Measurements from ENCODE around the gene ERG28.

Gene ERG28

GRCh38 chr14:75660238-75660629 is 442 bp downstream of the ERG28 start:
- Histone ChIP-seq H3K36me3 (ENCODE audit: control insufficient read depth, insufficient read depth, low read length) (peaks cover 40% of the 10 kb centered on the region), H3K9me3 (ENCODE audit: control insufficient read depth, low read length) (no peaks in the 10 kb centered on the region), H3K4me1 (ENCODE audit: control insufficient read depth, insufficient read depth, low read length, poor library complexity, severe bottlenecking) (peaks cover 6% of the 10 kb centered on the region), H3K27ac (ENCODE audit: low read depth, low read length, severe bottlenecking) (no peak overlapping the region), H3K4me3 (ENCODE audit: extremely low read depth, insufficient read depth, low read length, poor library complexity, severe bottlenecking) (peak overlapping the region; percentile 91)
- 0 to 7% methylated on average over 2 to 4 of the region's 4 CpGs for WGBS, 2 experiments (ENCODE audit: insufficient coverage in 2 of 2)

- Histone ChIP-seq H3K4me3 (ENCODE audit: extremely low read depth, insufficient read depth, low read length, poor library complexity, severe bottlenecking) (no peak overlapping the region), H3K4me1 (ENCODE audit: control insufficient read depth, insufficient read depth, low read length, poor library complexity, severe bottlenecking) (peaks cover 6% of the 10 kb centered on the region), H3K36me3 (ENCODE audit: control insufficient read depth, insufficient read depth, low read length) (peaks cover 46% of the 10 kb centered on the region), H3K27ac (ENCODE audit: low read depth, low read length, severe bottlenecking) (no peak overlapping the region), H3K9me3 (ENCODE audit: control insufficient read depth, low read length) (no peaks in the 10 kb centered on the region)
- no CpG with 5 or more reads among the region's 2 CpGs for WGBS, 2 experiments (ENCODE audit: insufficient coverage in 2 of 2)
Measured at GRCh38 chr14:75658957-75659356, 1.7 kb downstream of the ERG28 start.

GRCh38 chr14:75657331-75657730 is 3.3 kb downstream of the ERG28 start:
- H3K36me3 ChIP-seq (ENCODE audit: control insufficient read depth, insufficient read depth, low read length): peaks cover 52% of the 10 kb centered on the region
- WGBS, 2 experiments (ENCODE audit: insufficient coverage in 2 of 2): 87% methylated on average over 3 of the region's 4 CpGs; no CpG with 5 or more reads in 1 of the 2 experiments
- H3K4me1 ChIP-seq (ENCODE audit: control insufficient read depth, insufficient read depth, low read length, poor library complexity, severe bottlenecking): no peaks in the 10 kb centered on the region
- no peak overlapping the region for H3K4me3 ChIP-seq (ENCODE audit: extremely low read depth, insufficient read depth, low read length, poor library complexity, severe bottlenecking)
- H3K9me3 ChIP-seq (ENCODE audit: control insufficient read depth, low read length): no peaks in the 10 kb centered on the region
- H3K27ac ChIP-seq (ENCODE audit: low read depth, low read length, severe bottlenecking): no peak overlapping the region

- Histone ChIP-seq H3K36me3 (ENCODE audit: control insufficient read depth, insufficient read depth, low read length) (peaks cover 73% of the 10 kb centered on the region), H3K4me3 (ENCODE audit: extremely low read depth, insufficient read depth, low read length, poor library complexity, severe bottlenecking) (no peak overlapping the region), H3K4me1 (ENCODE audit: control insufficient read depth, insufficient read depth, low read length, poor library complexity, severe bottlenecking) (no peaks in the 10 kb centered on the region), H3K9me3 (ENCODE audit: control insufficient read depth, low read length) (no peaks in the 10 kb centered on the region), H3K27ac (ENCODE audit: low read depth, low read length, severe bottlenecking) (no peak overlapping the region)
- WGBS, 2 experiments (ENCODE audit: insufficient coverage in 2 of 2): 58 to 63% methylated on average over 1 of the region's 1 CpG
Measured at GRCh38 chr14:75655235-75655634, 5.4 kb downstream of the ERG28 start.

GRCh38 chr14:75654127-75654732 is 6.4 kb downstream of the ERG28 start:
- WGBS, 2 experiments (ENCODE audit: insufficient coverage in 2 of 2): 9 to 10% methylated on average over 3 to 4 of the region's 4 CpGs
- Histone ChIP-seq H3K36me3 (ENCODE audit: control insufficient read depth, insufficient read depth, low read length) (peaks cover 83% of the 10 kb centered on the region), H3K4me3 (ENCODE audit: extremely low read depth, insufficient read depth, low read length, poor library complexity, severe bottlenecking) (no peak overlapping the region), H3K27ac (ENCODE audit: low read depth, low read length, severe bottlenecking) (no peak overlapping the region), H3K4me1 (ENCODE audit: control insufficient read depth, insufficient read depth, low read length, poor library complexity, severe bottlenecking) (no peaks in the 10 kb centered on the region), H3K9me3 (ENCODE audit: control insufficient read depth, low read length) (no peaks in the 10 kb centered on the region)

- Histone ChIP-seq H3K27ac (ENCODE audit: low read depth, low read length, severe bottlenecking) (no peak overlapping the region), H3K4me3 (ENCODE audit: extremely low read depth, insufficient read depth, low read length, poor library complexity, severe bottlenecking) (no peak overlapping the region), H3K9me3 (ENCODE audit: control insufficient read depth, low read length) (no peaks in the 10 kb centered on the region), H3K4me1 (ENCODE audit: control insufficient read depth, insufficient read depth, low read length, poor library complexity, severe bottlenecking) (peaks cover 2% of the 10 kb centered on the region), H3K36me3 (ENCODE audit: control insufficient read depth, insufficient read depth, low read length) (peaks cover 86% of the 10 kb centered on the region)
- no CpG with 5 or more reads among the region's 1 CpG for WGBS, 2 experiments (ENCODE audit: insufficient coverage in 2 of 2)
Measured at GRCh38 chr14:75653563-75653962, 7.1 kb downstream of the ERG28 start.

GRCh38 chr14:75650253-75651058 is 10.2 kb downstream of the ERG28 start:
- H3K36me3 ChIP-seq (ENCODE audit: control insufficient read depth, insufficient read depth, low read length): peaks cover 66% of the 10 kb centered on the region
- peaks cover 29% of the 10 kb centered on the region for H3K4me1 ChIP-seq (ENCODE audit: control insufficient read depth, insufficient read depth, low read length, poor library complexity, severe bottlenecking)
- 100% methylated on average over 2 of the region's 5 CpGs for WGBS, 2 experiments (ENCODE audit: insufficient coverage in 2 of 2)
- H3K9me3 ChIP-seq (ENCODE audit: control insufficient read depth, low read length): no peaks in the 10 kb centered on the region
- H3K4me3 ChIP-seq (ENCODE audit: extremely low read depth, insufficient read depth, low read length, poor library complexity, severe bottlenecking): no peak overlapping the region
- no peak overlapping the region for H3K27ac ChIP-seq (ENCODE audit: low read depth, low read length, severe bottlenecking)

- Histone ChIP-seq H3K9me3 (ENCODE audit: control insufficient read depth, low read length) (no peaks in the 10 kb centered on the region), H3K36me3 (ENCODE audit: control insufficient read depth, insufficient read depth, low read length) (peaks cover 59% of the 10 kb centered on the region), H3K4me3 (ENCODE audit: extremely low read depth, insufficient read depth, low read length, poor library complexity, severe bottlenecking) (no peak overlapping the region), H3K27ac (ENCODE audit: low read depth, low read length, severe bottlenecking) (no peak overlapping the region), H3K4me1 (ENCODE audit: control insufficient read depth, insufficient read depth, low read length, poor library complexity, severe bottlenecking) (peaks cover 29% of the 10 kb centered on the region)
- 91 to 100% methylated on average over 1 of the region's 1 CpG for WGBS, 2 experiments (ENCODE audit: insufficient coverage in 2 of 2)
Measured at GRCh38 chr14:75649773-75650172, 10.9 kb downstream of the ERG28 start.

GRCh38 chr14:75649337-75649736 is 11.3 kb downstream of the ERG28 start:
- peaks cover 29% of the 10 kb centered on the region for H3K4me1 ChIP-seq (ENCODE audit: control insufficient read depth, insufficient read depth, low read length, poor library complexity, severe bottlenecking)
- WGBS, 2 experiments (ENCODE audit: insufficient coverage in 2 of 2): 100% methylated on average over 1 of the region's 1 CpG; no CpG with 5 or more reads in 1 of the 2 experiments
- H3K27ac ChIP-seq (ENCODE audit: low read depth, low read length, severe bottlenecking): no peak overlapping the region
- H3K4me3 ChIP-seq (ENCODE audit: extremely low read depth, insufficient read depth, low read length, poor library complexity, severe bottlenecking): no peak overlapping the region
- no peaks in the 10 kb centered on the region for H3K9me3 ChIP-seq (ENCODE audit: control insufficient read depth, low read length)
- peaks cover 55% of the 10 kb centered on the region for H3K36me3 ChIP-seq (ENCODE audit: control insufficient read depth, insufficient read depth, low read length)

GRCh38 chr14:75648066-75648838 is 12.4 kb downstream of the ERG28 start:
- Histone ChIP-seq H3K36me3 (ENCODE audit: control insufficient read depth, insufficient read depth, low read length) (peaks cover 46% of the 10 kb centered on the region), H3K4me3 (ENCODE audit: extremely low read depth, insufficient read depth, low read length, poor library complexity, severe bottlenecking) (no peak overlapping the region), H3K4me1 (ENCODE audit: control insufficient read depth, insufficient read depth, low read length, poor library complexity, severe bottlenecking) (peaks cover 34% of the 10 kb centered on the region), H3K27ac (ENCODE audit: low read depth, low read length, severe bottlenecking) (peak overlapping the region; percentile 46), H3K9me3 (ENCODE audit: control insufficient read depth, low read length) (no peaks in the 10 kb centered on the region)
- WGBS, 2 experiments (ENCODE audit: insufficient coverage in 2 of 2): 77 to 87% methylated on average over 6 to 7 of the region's 9 CpGs
